ENCODE data around the gene CMKLR1. TPM values are rescaled to one million over a fixed set of nuclear protein-coding genes. Genes with fewer than 3 reads are reported as not detected.

The CMKLR1 gene
- total and polyA plus RNA-seq, 2 donors (not counting 1 experiment from before 2014, with no cell fraction given), result 0.06 to 0.54 TPM

GRCh38 chr12:108337235-108338223 lies 1.6 kb downstream of the CMKLR1 start:
- Mint-ChIP-seq H3K27ac (no peak overlapping the region), H3K27me3 (peaks cover 47% of the 10 kb centered on the region), H3K4me1 (no peaks in the 10 kb centered on the region), H3K9me3 (ENCODE audit: insufficient read depth) (no peaks in the 10 kb centered on the region), H3K4me3 (no peak overlapping the region)
- TF ChIP-seq CTCF (IDR thresholded peaks at IDR 0.05) (peak; percentile 29), EZH2 (IDR thresholded peaks at IDR 0.05; ENCODE audit: borderline replicate concordance, insufficient read depth, low read depth, low read length, poor library complexity, severe bottlenecking) (no peak)
- POLR2A ChIA-PET, result no interaction called here
- Histone ChIP-seq H3K27me3 (replicated peaks in 1 of 4; ENCODE audit: control extremely low read depth in 1 of 4, control insufficient read depth in 3 of 4, insufficient read depth in 4 of 4, low read length in 3 of 4) (peaks cover 0 to 17% (median 3%) of the 10 kb centered on the region in 4 experiments), H3K4me3 (ENCODE audit: control extremely low read depth in 1 of 5, extremely low read depth in 1 of 5, insufficient read depth in 1 of 5, low read depth in 2 of 5, low read length in 4 of 5) (no peak overlapping the region), H3K27ac (ENCODE audit: low read length in 2 of 2) (no peak overlapping the region), H4K20me1 (ENCODE audit: control insufficient read depth, insufficient read depth, low read length, poor library complexity, severe bottlenecking) (no peaks in the 10 kb centered on the region), H3K79me2 (ENCODE audit: control insufficient read depth, insufficient read depth, low read length) (no peaks in the 10 kb centered on the region), H3K4me1 (ENCODE audit: control insufficient read depth in 2 of 2, insufficient read depth in 2 of 2, low read length in 2 of 2) (no peaks in the 10 kb centered on the region), H3K9me3 (ENCODE audit: control extremely low read depth in 1 of 3, control insufficient read depth in 2 of 3, insufficient read depth in 1 of 3, low read length in 2 of 3) (peaks cover 0 to 3% (median 0%) of the 10 kb centered on the region in 3 donors), H3K9ac (ENCODE audit: low read length) (no peak overlapping the region), H2AFZ (ENCODE audit: insufficient read depth, low read depth, low read length, poor library complexity, severe bottlenecking) (no peak overlapping the region), H3K4me2 (replicated peaks; ENCODE audit: low read depth, low read length, poor library complexity, severe bottlenecking) (no peak overlapping the region), H3K36me3 (replicated peaks in 1 of 2; ENCODE audit: control extremely low read depth in 1 of 2, control insufficient read depth in 1 of 2, extremely low read depth in 1 of 2, insufficient read depth in 2 of 2, low read length in 1 of 2) (no peaks in the 10 kb centered on the region)
- intact Hi-C loops (cut with micrococcal nuclease), result no loop called here
- 71% methylated on average over 7 of the region's 9 CpGs for WGBS (ENCODE audit: insufficient coverage)
- no peak for DNase-seq
- ATAC-seq (ENCODE audit: low read depth), result no peak
- CTCF ChIA-PET, result no interaction called here

Measured in B cell (primary cell).